Liver (tissue), 9 donors: ENCODE results near the gene PRND. TPM values are rescaled to one million over a fixed set of nuclear protein-coding genes. Genes with fewer than 3 reads are reported as not detected.
A peak's percentile ranks its signal among the peaks of the same experiment; 100 is the strongest.

Experiments used
- DNase-seq: peaks from one replicate; pipeline ENCODE4 v3.0.0-alpha.2; 2017; ENCODE audit warnings: low spot score
- H3K27ac ChIP-seq, 2 donors: one replicate each; pipeline ENCODE4 v1.7.0; 2013; ENCODE audit warnings: inconsistent platforms in 2 of 2, low read length in 2 of 2, control low read depth in 1 of 2, low read depth in 1 of 2, mild to moderate bottlenecking in 1 of 2
- H3K27me3 ChIP-seq, 4 donors: one replicate each; pipeline versions ENCODE4 v1.6.1 to v1.7.0; 2013; ENCODE audit warnings: low read length in 3 of 4, inconsistent platforms in 1 of 4, mild to moderate bottlenecking in 1 of 4, moderate library complexity in 1 of 4; ENCODE audit not compliant: control insufficient read depth in 4 of 4, insufficient read depth in 4 of 4
- H3K36me3 ChIP-seq, 4 donors: one replicate each; pipeline versions ENCODE4 v1.6.1 to v1.7.0; 2013; ENCODE audit warnings: low read length in 3 of 4, mild to moderate bottlenecking in 3 of 4, low read depth in 1 of 4, moderate library complexity in 1 of 4; ENCODE audit not compliant: control insufficient read depth in 4 of 4, insufficient read depth in 3 of 4
- H3K4me1 ChIP-seq, 4 donors: one replicate each; pipeline versions ENCODE4 v1.6.1 to v1.7.0; 2013; ENCODE audit warnings: low read length in 3 of 4, mild to moderate bottlenecking in 3 of 4, moderate library complexity in 1 of 4; ENCODE audit not compliant: control insufficient read depth in 4 of 4, insufficient read depth in 4 of 4
- H3K4me3 ChIP-seq, 3 donors: one replicate each; pipeline versions ENCODE4 v1.6.1 to v1.7.0; 2013; ENCODE audit warnings: low read length in 3 of 3, control low read depth in 1 of 3, low read depth in 1 of 3, mild to moderate bottlenecking in 1 of 3
- H3K9ac ChIP-seq, 2 donors: one replicate each; pipeline ENCODE4 v1.7.0; 2013; ENCODE audit warnings: low read length in 2 of 2, mild to moderate bottlenecking in 2 of 2, moderate library complexity in 2 of 2, control low read depth in 1 of 2, low read depth in 1 of 2
- H3K9me3 ChIP-seq, 4 donors: one replicate each; pipeline versions ENCODE4 v1.6.1 to v1.7.0; 2013; ENCODE audit warnings: low read length in 3 of 4; ENCODE audit not compliant: control insufficient read depth in 4 of 4
- EGR1 ChIP-seq, 2 donors: IDR thresholded peaks; 2 replicates each; pipeline ENCODE4 v1.6.1; 2016 to 2018; ENCODE audit warnings: antibody characterized with exemption in 2 of 2, low read depth in 2 of 2
- FOXA1 ChIP-seq: IDR thresholded peaks from 2 replicates; pipeline ENCODE4 v1.6.1; 2016; ENCODE audit warnings: antibody characterized with exemption
- FOXA2 ChIP-seq: IDR thresholded peaks from 2 replicates; pipeline ENCODE4 v1.6.1; 2016; ENCODE audit warnings: antibody characterized with exemption
- GABPA ChIP-seq, 2 donors: IDR thresholded peaks in 1 of 2; conservative IDR thresholded peaks in 1 of 2; 2 replicates each; pipeline ENCODE4 v1.6.1; 2016; ENCODE audit warnings: antibody characterized with exemption in 2 of 2, mild to moderate bottlenecking in 1 of 2, moderate library complexity in 1 of 2
- HNF4A ChIP-seq, 2 donors: conservative IDR thresholded peaks; 2 replicates each; pipeline ENCODE4 v1.6.1; 2016; ENCODE audit warnings: antibody characterized with exemption in 2 of 2, mild to moderate bottlenecking in 2 of 2
- HNF4G ChIP-seq: IDR thresholded peaks from 2 replicates; pipeline ENCODE4 v1.6.1; 2016; ENCODE audit warnings: antibody characterized with exemption
- JUND ChIP-seq, 2 donors: IDR thresholded peaks; 2 replicates each; pipeline ENCODE4 v1.6.1; 2016; ENCODE audit warnings: antibody characterized with exemption in 2 of 2
- MAX ChIP-seq: IDR thresholded peaks from 2 replicates; pipeline ENCODE4 v1.6.1; 2016; ENCODE audit warnings: antibody characterized with exemption
- NR2F2 ChIP-seq: IDR thresholded peaks from 2 replicates; pipeline ENCODE4 v1.6.1; 2016; ENCODE audit warnings: antibody characterized with exemption
- RAD21 ChIP-seq, 2 donors: IDR thresholded peaks; 2 replicates each; pipeline ENCODE4 v1.6.1; 2016; ENCODE audit warnings: antibody characterized with exemption in 2 of 2, mild to moderate bottlenecking in 2 of 2
- REST ChIP-seq: IDR thresholded peaks from 2 replicates; pipeline ENCODE4 v1.6.1; 2016; ENCODE audit warnings: antibody characterized with exemption, mild to moderate bottlenecking
- RXRA ChIP-seq, 2 donors: IDR thresholded peaks; 2 replicates each; pipeline ENCODE4 v1.6.1; 2017 to 2018; ENCODE audit warnings: antibody characterized with exemption in 2 of 2, mild to moderate bottlenecking in 1 of 2
- SP1 ChIP-seq: IDR thresholded peaks from 2 replicates; pipeline ENCODE4 v1.6.1; 2018; ENCODE audit warnings: antibody characterized with exemption, mild to moderate bottlenecking
- TAF1 ChIP-seq: conservative IDR thresholded peaks from 2 replicates; pipeline ENCODE4 v1.6.1; 2016; ENCODE audit warnings: antibody characterized with exemption, mild to moderate bottlenecking
- YY1 ChIP-seq: IDR thresholded peaks from 2 replicates; pipeline ENCODE4 v1.6.1; 2016; ENCODE audit warnings: antibody characterized with exemption, mild to moderate bottlenecking
- WGBS: extraction: QIAGEN DNeasy Blood & Tissue Kit; methylation state at CpG from one replicate; pipeline ENCODE4 v1.1.7; 2013; 5-methylcytosine and 5-hydroxymethylcytosine counted together
- polyA plus RNA-seq, 2 donors: library from polyadenylated mRNA; stranded (reverse) in 1 of 2; unstranded in 1 of 2; fragments of 200-250 nt in 1 of 2; fragments of >200 nt in 1 of 2; fragmentation: Nextera tagmentation in 1 of 2; extraction: Ambion mirVana in 1 of 2; gene quantifications; one replicate each; pipeline versions ENCODE4 v1.2.1 to v1.2.3, GENCODE V29; 2013 to 2015
- total RNA-seq, 2 donors: library from RNA; depleted of rRNA; stranded (reverse); fragments of >200 nt; gene quantifications; one replicate each; pipeline ENCODE4 v1.2.3, GENCODE V29; 2014
- TF ChIP-seq, protein P1 (sequence below): fragments of 150-350 bp; IDR thresholded peaks from 2 replicates; pipeline ENCODE4 v1.5.1; 2017; ENCODE audit warnings: improper control_type of control experiment, low read depth, low read length; ENCODE audit not compliant: missing input control
- TF ChIP-seq, protein P2 (sequence below): IDR thresholded peaks from 2 replicates; pipeline ENCODE4 v1.6.1; 2016; ENCODE audit warnings: antibody characterized with exemption
- donor health status: healthy.
- donor health status: healthy.
- donor health status: healthy.
- donor health status: healthy.
- donor health status: healthy.

Gene PRND
- total and polyA plus RNA-seq, 4 donors, result 0.23 TPM; not detected in 3

- Histone ChIP-seq H3K9me3 (no peaks in the 10 kb centered on the region), H3K36me3 (no peaks in the 10 kb centered on the region), H3K4me1 (no peaks in the 10 kb centered on the region), H3K27me3 (no peaks in the 10 kb centered on the region), H3K9ac (no peak overlapping the region), H3K27ac (peak overlapping the region; percentile 7 to 13), H3K4me3 (no peak overlapping the region)
- 57% methylated on average over 16 of the region's 16 CpGs for WGBS
- TF ChIP-seq TAF1 (no peak), EGR1 (IDR thresholded peaks at IDR 0.05; ENCODE audit: low read depth in 2 of 2) (no peak)
- no peak for DNase-seq
Observed at GRCh38 chr20:4726710-4727397, 5.1 kb downstream of the PRND start.

- Histone ChIP-seq H3K36me3 (no peaks in the 10 kb centered on the region), H3K4me1 (no peaks in the 10 kb centered on the region), H3K9ac (no peak overlapping the region), H3K27ac (no peak overlapping the region), H3K4me3 (no peak overlapping the region), H3K9me3 (no peaks in the 10 kb centered on the region), H3K27me3 (peaks cover 0 to 4% (median 0%) of the 10 kb centered on the region in 4 donors)
- no peak for DNase-seq
- WGBS, result 81% methylated on average over 8 of the region's 8 CpGs
- TF ChIP-seq, protein P1, sequence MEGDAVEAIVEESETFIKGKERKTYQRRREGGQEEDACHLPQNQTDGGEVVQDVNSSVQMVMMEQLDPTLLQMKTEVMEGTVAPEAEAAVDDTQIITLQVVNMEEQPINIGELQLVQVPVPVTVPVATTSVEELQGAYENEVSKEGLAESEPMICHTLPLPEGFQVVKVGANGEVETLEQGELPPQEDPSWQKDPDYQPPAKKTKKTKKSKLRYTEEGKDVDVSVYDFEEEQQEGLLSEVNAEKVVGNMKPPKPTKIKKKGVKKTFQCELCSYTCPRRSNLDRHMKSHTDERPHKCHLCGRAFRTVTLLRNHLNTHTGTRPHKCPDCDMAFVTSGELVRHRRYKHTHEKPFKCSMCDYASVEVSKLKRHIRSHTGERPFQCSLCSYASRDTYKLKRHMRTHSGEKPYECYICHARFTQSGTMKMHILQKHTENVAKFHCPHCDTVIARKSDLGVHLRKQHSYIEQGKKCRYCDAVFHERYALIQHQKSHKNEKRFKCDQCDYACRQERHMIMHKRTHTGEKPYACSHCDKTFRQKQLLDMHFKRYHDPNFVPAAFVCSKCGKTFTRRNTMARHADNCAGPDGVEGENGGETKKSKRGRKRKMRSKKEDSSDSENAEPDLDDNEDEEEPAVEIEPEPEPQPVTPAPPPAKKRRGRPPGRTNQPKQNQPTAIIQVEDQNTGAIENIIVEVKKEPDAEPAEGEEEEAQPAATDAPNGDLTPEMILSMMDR, result no peak
- TF ChIP-seq FOXA2 (no peak), HNF4A (conservative IDR thresholded peaks at IDR 0.05) (no peak), NR2F2 (no peak), HNF4G (no peak), FOXA1 (no peak), SP1 (no peak), YY1 (no peak), RAD21 (IDR thresholded peaks at IDR 0.05) (no peak), MAX (no peak), GABPA (IDR thresholded peaks at IDR 0.05 in 1 of 2, conservative IDR thresholded peaks at IDR 0.05 in 1 of 2) (no peak), REST (no peak), TAF1 (no peak), JUND (IDR thresholded peaks at IDR 0.05) (no peak), EGR1 (IDR thresholded peaks at IDR 0.05; ENCODE audit: low read depth in 2 of 2) (no peak), RXRA (IDR thresholded peaks at IDR 0.05) (no peak)
- TF ChIP-seq, protein P2, sequence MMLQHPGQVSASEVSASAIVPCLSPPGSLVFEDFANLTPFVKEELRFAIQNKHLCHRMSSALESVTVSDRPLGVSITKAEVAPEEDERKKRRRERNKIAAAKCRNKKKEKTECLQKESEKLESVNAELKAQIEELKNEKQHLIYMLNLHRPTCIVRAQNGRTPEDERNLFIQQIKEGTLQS, result no peak
Observed at GRCh38 chr20:4728120-4728760, 6.5 kb downstream of the PRND start.
